M059J (cell line): ENCODE measurements around the gene PCSK9. TPM values are rescaled to one million over a fixed set of nuclear protein-coding genes. Genes with fewer than 3 reads are reported as not detected.
"Not testable (repeated sequence)": the region's sequence is repeated elsewhere in the genome, so short reads cannot be mapped to it uniquely, and the experiment has no call there.

Source experiments
- DNase-seq: peaks from one replicate; pipeline ENCODE4 v3.0.0-alpha.2; 2012; ENCODE audit warnings: low read depth
- total RNA-seq: library from RNA; depleted of rRNA; stranded (reverse); fragments of >200 nt; shearing (Covaris generic); gene quantifications from 2 replicates; pipeline ENCODE4 v1.2.3, GENCODE V29; 2014

The PCSK9 gene
- total RNA-seq, 1 experiment from 2014 or later, result 3.0 TPM

GRCh38 chr1:55010194-55010886 is 29.0 kb upstream of the PCSK9 start:
- no peak for DNase-seq

GRCh38 chr1:55010887-55011217 is 28.5 kb upstream of the PCSK9 start:
- no peak for DNase-seq

GRCh38 chr1:55012661-55013060 is 26.7 kb upstream of the PCSK9 start:
- DNase-seq, result no peak

GRCh38 chr1:55015123-55015522 is 24.2 kb upstream of the PCSK9 start:
- peak; percentile 60 for DNase-seq

GRCh38 chr1:55015731-55016620 is 23.4 kb upstream of the PCSK9 start:
- DNase-seq, result no peak

GRCh38 chr1:55018395-55018794 is 21.0 kb upstream of the PCSK9 start:
- DNase-seq, result no peak

- DNase-seq, result peak; percentile 92
These were observed 17.3 kb upstream of the PCSK9 start for GRCh38 chr1:55021942-55022546.

GRCh38 chr1:55024163-55024562 is 15.2 kb upstream of the PCSK9 start:
- DNase-seq, result not testable (repeated sequence)

- DNase-seq, result not testable (repeated sequence)
These were observed 12.7 kb upstream of the PCSK9 start for GRCh38 chr1:55026682-55027081.

GRCh38 chr1:55031098-55031497 is 8.2 kb upstream of the PCSK9 start:
- not testable (repeated sequence) for DNase-seq

GRCh38 chr1:55033265-55033614 is 6.1 kb upstream of the PCSK9 start:
- no peak for DNase-seq

GRCh38 chr1:55034476-55035133 is 4.7 kb upstream of the PCSK9 start:
- DNase-seq, result no peak

GRCh38 chr1:55035904-55036303 is 3.4 kb upstream of the PCSK9 start:
- no peak for DNase-seq

- no peak for DNase-seq
These were observed 1.4 kb upstream of the PCSK9 start for GRCh38 chr1:55037733-55038551.

- no peak for DNase-seq
These were observed 853 bp upstream of the PCSK9 start for GRCh38 chr1:55038552-55038838.

GRCh38 chr1:55038974-55039341 is 390 bp upstream of the PCSK9 start:
- no peak for DNase-seq

GRCh38 chr1:55040083-55040932 is 960 bp downstream of the PCSK9 start:
- no peak for DNase-seq

- DNase-seq, result no peak
These were observed 1.7 kb downstream of the PCSK9 start for GRCh38 chr1:55040933-55041494.

GRCh38 chr1:55041613-55042012 is 2.3 kb downstream of the PCSK9 start:
- no peak for DNase-seq

- no peak for DNase-seq
These were observed 3.7 kb downstream of the PCSK9 start for GRCh38 chr1:55043011-55043410.
